H9 (cell line): Measurements from ENCODE around the gene OPRD1. TPM values are rescaled to one million over a fixed set of nuclear protein-coding genes. Genes with fewer than 3 reads are reported as not detected.

Experiments
- DNase-seq: peaks from one replicate; pipeline ENCODE4 v3.0.0-alpha.2; 2017
- H2AFZ ChIP-seq: one replicate; pipeline ENCODE4 v1.6.1; 2013; ENCODE audit warnings: mild to moderate bottlenecking, low read length, control low read depth, moderate library complexity
- H2AK5ac ChIP-seq: 2 replicates; pipeline ENCODE4 v1.6.1; 2013; ENCODE audit warnings: low read length, control low read depth, mixed read lengths; ENCODE audit not compliant: insufficient read length
- H2BK120ac ChIP-seq: one replicate; pipeline ENCODE4 v1.6.1; 2013; ENCODE audit warnings: low read depth, mild to moderate bottlenecking, low read length, control low read depth, inconsistent platforms; ENCODE audit not compliant: poor library complexity, severe bottlenecking
- H2BK12ac ChIP-seq: 2 replicates; pipeline ENCODE4 v1.6.1; 2013; ENCODE audit warnings: low read length, control low read depth, mixed read lengths, low read depth; ENCODE audit not compliant: insufficient read length
- H2BK15ac ChIP-seq: 2 replicates; pipeline ENCODE4 v1.6.1; 2013; ENCODE audit warnings: low read depth, low read length, control low read depth
- H2BK20ac ChIP-seq: one replicate; pipeline ENCODE4 v1.6.1; 2013; ENCODE audit warnings: low read depth, mild to moderate bottlenecking, low read length, control low read depth, inconsistent platforms; ENCODE audit not compliant: poor library complexity, severe bottlenecking
- H2BK5ac ChIP-seq: 2 replicates; pipeline ENCODE4 v1.6.1; 2013; ENCODE audit warnings: low read length, control low read depth, mixed read lengths; ENCODE audit not compliant: insufficient read length
- H3K14ac ChIP-seq: 2 replicates; pipeline ENCODE4 v1.6.1; 2013; ENCODE audit warnings: low read length, control low read depth; ENCODE audit not compliant: insufficient read depth
- H3K18ac ChIP-seq: 2 replicates; pipeline ENCODE4 v1.6.1; 2013; ENCODE audit warnings: low read depth, mild to moderate bottlenecking, mixed read lengths, low read length, control low read depth; ENCODE audit not compliant: insufficient read length
- H3K23ac ChIP-seq: 2 replicates; pipeline ENCODE4 v1.6.1; 2013; ENCODE audit warnings: low read length, control low read depth, mixed read lengths, low read depth; ENCODE audit not compliant: insufficient read length
- H3K23me2 ChIP-seq: 2 replicates; pipeline ENCODE4 v1.6.1; 2013; ENCODE audit warnings: low read depth, mild to moderate bottlenecking, mixed read lengths, low read length, control low read depth; ENCODE audit not compliant: insufficient read length, poor library complexity, severe bottlenecking
- H3K27ac ChIP-seq: 2 replicates; pipeline ENCODE4 v1.5.1; 2013; ENCODE audit warnings: low read length, control low read depth, mixed read lengths, low read depth; ENCODE audit not compliant: insufficient read length
- H3K27me3 ChIP-seq: 2 replicates; pipeline ENCODE4 v1.6.1; 2013; ENCODE audit warnings: low read length, control low read depth, inconsistent platforms; ENCODE audit not compliant: insufficient read depth
- H3K4ac ChIP-seq: 2 replicates; pipeline ENCODE4 v1.6.1; 2013; ENCODE audit warnings: low read depth, mild to moderate bottlenecking, control low read depth, inconsistent platforms, low read length, moderate library complexity
- H3K4me1 ChIP-seq: 2 replicates; pipeline ENCODE4 v1.6.1; 2013; ENCODE audit warnings: low read length, control low read depth, inconsistent platforms; ENCODE audit not compliant: insufficient read depth
- H3K4me2 ChIP-seq: 2 replicates; pipeline ENCODE4 v1.6.1; 2013; ENCODE audit warnings: low read length, control low read depth, mixed read lengths; ENCODE audit not compliant: insufficient read length, insufficient read depth
- H3K56ac ChIP-seq: 2 replicates; pipeline ENCODE4 v1.6.1; 2013; ENCODE audit warnings: low read depth, mild to moderate bottlenecking, mixed read lengths, low read length, control low read depth; ENCODE audit not compliant: insufficient read length
- H3K79me1 ChIP-seq: 2 replicates; pipeline ENCODE4 v1.6.1; 2013; ENCODE audit warnings: low read depth, mild to moderate bottlenecking, moderate library complexity, low read length, control low read depth, inconsistent platforms; ENCODE audit not compliant: insufficient read depth, poor library complexity, severe bottlenecking
- H3K79me2 ChIP-seq: 2 replicates; pipeline ENCODE4 v1.6.1; 2013; ENCODE audit warnings: low read length, control low read depth, inconsistent platforms; ENCODE audit not compliant: insufficient read depth
- H3K9ac ChIP-seq: 2 replicates; pipeline ENCODE4 v1.6.1; 2013; ENCODE audit warnings: low read length, control low read depth, mixed read lengths; ENCODE audit not compliant: insufficient read length; ENCODE audit errors: extremely low read depth
- H3K9me3 ChIP-seq: one replicate; pipeline ENCODE4 v1.6.1; 2013; ENCODE audit warnings: low read depth, low read length, inconsistent platforms; ENCODE audit not compliant: control insufficient read depth
- H3T11ph ChIP-seq: one replicate; pipeline ENCODE4 v1.6.1; 2013; ENCODE audit warnings: mild to moderate bottlenecking, low read length, control low read depth, inconsistent platforms
- H4K20me1 ChIP-seq: one replicate; pipeline ENCODE4 v1.6.1; 2013; ENCODE audit not compliant: control insufficient read depth, insufficient read length, insufficient read depth
- H4K5ac ChIP-seq: 2 replicates; pipeline ENCODE4 v1.6.1; 2013; ENCODE audit warnings: low read depth, mild to moderate bottlenecking, mixed read lengths, low read length, control low read depth; ENCODE audit not compliant: insufficient read length
- H4K8ac ChIP-seq: replicated peaks from 2 replicates; pipeline ENCODE4 v1.6.1; 2013; ENCODE audit warnings: low read length, control low read depth, mixed read lengths, low read depth; ENCODE audit not compliant: insufficient read length
- H4K91ac ChIP-seq: 2 replicates; pipeline ENCODE4 v1.6.1; 2013; ENCODE audit warnings: low read depth, mild to moderate bottlenecking, moderate library complexity, mixed read lengths, low read length, control low read depth; ENCODE audit not compliant: insufficient read length
- H3K27ac Mint-ChIP-seq, 3 experiments: 2 replicates in 2 of 3; 3 replicates in 1 of 3; pipeline ENCODE4 v1.8.0; 2020 to 2021; ENCODE audit warnings: mixed read lengths in 3 of 3, mild to moderate bottlenecking in 1 of 3, moderate library complexity in 1 of 3
- H3K27me3 Mint-ChIP-seq: 2 replicates; pipeline ENCODE4 v1.8.0; 2021; ENCODE audit warnings: low read depth, mild to moderate bottlenecking, moderate library complexity, mixed read lengths
- H3K36me3 Mint-ChIP-seq, 3 experiments: 2 replicates in 2 of 3; 3 replicates in 1 of 3; pipeline ENCODE4 v1.8.0; 2020 to 2021; ENCODE audit warnings: low read depth in 3 of 3, mixed read lengths in 3 of 3; ENCODE audit not compliant: insufficient read depth in 1 of 3
- H3K4me1 Mint-ChIP-seq, 2 experiments: 2 replicates each; pipeline ENCODE4 v1.8.0; 2020; ENCODE audit warnings: mixed read lengths in 2 of 2
- H3K4me3 Mint-ChIP-seq, 2 experiments: 2 replicates in 1 of 2; 3 replicates in 1 of 2; pipeline ENCODE4 v1.8.0; 2020 to 2021; ENCODE audit warnings: mild to moderate bottlenecking in 2 of 2, mixed read lengths in 2 of 2, moderate library complexity in 1 of 2
- H3K9me3 Mint-ChIP-seq, 2 experiments: 2 replicates in 1 of 2; 3 replicates in 1 of 2; pipeline ENCODE4 v1.8.0; 2020; ENCODE audit warnings: mild to moderate bottlenecking in 2 of 2, mixed read lengths in 2 of 2, moderate library complexity in 1 of 2
- CTCF ChIP-seq: fragments of 200-600 bp; sonication (generic); conservative IDR thresholded peaks from 3 replicates; pipeline ENCODE4 v1.8.0; 2021; ENCODE audit warnings: antibody characterized with exemption, mild to moderate bottlenecking
- WGBS: extraction: QIAGEN DNeasy Blood & Tissue Kit; methylation state at CpG from one replicate; pipeline ENCODE4 v1.1.7; 2013; ENCODE audit warnings: missing lambda C conversion rate, low lambda C conversion rate, mixed read lengths; ENCODE audit not compliant: insufficient read length; ENCODE audit errors: extremely low coverage; 5-methylcytosine and 5-hydroxymethylcytosine counted together
- total RNA-seq: library from RNA; stranded (reverse); gene quantifications from 2 replicates; pipeline ENCODE4 v1.2.1, GENCODE V29; 2021

OPRD1 gene
- total RNA-seq, 1 experiment from 2014 or later = 1.8 TPM

- Histone ChIP-seq H3K23me2 (peaks cover 15% of the 10 kb centered on the region), H4K8ac (no peak overlapping the region), H3K9ac (no peak overlapping the region), H3K27ac (no peak overlapping the region), H2BK120ac (no peak overlapping the region), H3K9me3 (no peaks in the 10 kb centered on the region), H2AK5ac (no peak overlapping the region), H2BK12ac (no peak overlapping the region), H3K4me2 (no peak overlapping the region), H4K20me1 (no peaks in the 10 kb centered on the region), H3K18ac (no peak overlapping the region), H3K14ac (no peak overlapping the region), H3K79me1 (no peaks in the 10 kb centered on the region), H4K5ac (no peak overlapping the region), H3T11ph (no peak overlapping the region), H2BK15ac (no peak overlapping the region), H2AFZ (no peak overlapping the region), H3K79me2 (no peaks in the 10 kb centered on the region), H2BK20ac (no peak overlapping the region), H3K23ac (no peak overlapping the region), H3K56ac (no peak overlapping the region), H2BK5ac (no peak overlapping the region), H3K4ac (no peak overlapping the region), H4K91ac (no peak overlapping the region), H3K4me1 (peaks cover 5% of the 10 kb centered on the region; the same call in 1 of the 2 replicates), H3K27me3 (no peaks in the 10 kb centered on the region)
- no CpG with 5 or more reads among the region's 2 CpGs for WGBS
- Mint-ChIP-seq H3K27me3 (peaks cover 19% of the 10 kb centered on the region), H3K27ac (no peak overlapping the region), H3K9me3 (no peaks in the 10 kb centered on the region), H3K4me3 (no peak overlapping the region), H3K36me3 (no peaks in the 10 kb centered on the region), H3K4me1 (peaks cover 19 to 24% of the 10 kb centered on the region in 2 experiments)
- TF ChIP-seq CTCF = no peak
- no peak for DNase-seq
Measured at GRCh38 chr1:28890836-28891235, 78.9 kb downstream of the OPRD1 start.
